Neutrophil (primary cell): ENCODE results near the gene TSNAX.

Experiments used
- H3K27ac ChIP-seq: fragments of 200-600 bp; sonication (generic); 2 replicates; pipeline ENCODE4 v1.5.1; 2016; ENCODE audit warnings: mild to moderate bottlenecking, moderate library complexity
- H3K27me3 ChIP-seq: fragments of 200-600 bp; sonication (generic); 2 replicates; pipeline ENCODE4 v1.6.0; 2016; ENCODE audit warnings: mild to moderate bottlenecking
- H3K36me3 ChIP-seq: fragments of 200-600 bp; sonication (generic); 2 replicates; pipeline ENCODE4 v1.5.1; 2017
- H3K4me1 ChIP-seq, 2 experiments: fragments of 200-600 bp in 1 of 2; sonication (generic) in 1 of 2; 1 replicate in 1 of 2; 2 replicates in 1 of 2; pipeline versions ENCODE4 v1.5.1 to v1.6.1; 2013 to 2016; ENCODE audit warnings: low read depth in 1 of 2, low read length in 1 of 2, mild to moderate bottlenecking in 1 of 2, moderate library complexity in 1 of 2; ENCODE audit not compliant: control insufficient read depth in 1 of 2, insufficient read depth in 1 of 2
- H3K4me3 ChIP-seq, 2 experiments: fragments of 200-600 bp in 1 of 2; sonication (generic) in 1 of 2; 1 replicate in 1 of 2; 2 replicates in 1 of 2; pipeline ENCODE4 v1.5.1; 2013 to 2016; ENCODE audit warnings: low read depth in 1 of 2, low read length in 1 of 2, mild to moderate bottlenecking in 1 of 2, moderate library complexity in 1 of 2
- H3K9me3 ChIP-seq: fragments of 200-600 bp; sonication (generic); 2 replicates; pipeline ENCODE4 v1.5.1; 2016
- CTCF ChIP-seq: fragments of 200-600 bp; sonication (generic); IDR thresholded peaks from 2 replicates; pipeline ENCODE4 v1.5.1; 2016; ENCODE audit warnings: antibody characterized with exemption

TSNAX gene

GRCh38 chr1:231533240-231533639, 4.8 kb downstream of the TSNAX start:
- Histone ChIP-seq H3K27me3 (no peaks in the 10 kb centered on the region), H3K9me3 (no peaks in the 10 kb centered on the region), H3K27ac (no peak overlapping the region), H3K4me1 (peaks cover 30 to 38% of the 10 kb centered on the region in 2 experiments), H3K36me3 (peaks cover 23% of the 10 kb centered on the region), H3K4me3 (no peak overlapping the region)
- no peak for TF ChIP-seq CTCF

- Histone ChIP-seq H3K9me3 (no peaks in the 10 kb centered on the region), H3K4me1 (peaks cover 20 to 26% of the 10 kb centered on the region in 2 experiments), H3K4me3 (no peak overlapping the region), H3K27ac (no peak overlapping the region), H3K27me3 (no peaks in the 10 kb centered on the region), H3K36me3 (peaks cover 27% of the 10 kb centered on the region)
- no peak for TF ChIP-seq CTCF
These were observed 6.3 kb downstream of the TSNAX start for GRCh38 chr1:231534703-231535159.

GRCh38 chr1:231536099-231536498, 7.6 kb downstream of the TSNAX start:
- no peak overlapping the region for H3K27ac ChIP-seq
- H3K27me3 ChIP-seq = no peaks in the 10 kb centered on the region
- no peak overlapping the region for H3K4me3 ChIP-seq
- TF ChIP-seq CTCF = no peak
- H3K4me1 ChIP-seq = peaks cover 6 to 12% of the 10 kb centered on the region in 2 experiments
- H3K36me3 ChIP-seq = peaks cover 27% of the 10 kb centered on the region
- H3K9me3 ChIP-seq = no peaks in the 10 kb centered on the region

- TF ChIP-seq CTCF = no peak
- no peaks in the 10 kb centered on the region for H3K4me1 ChIP-seq
- peaks cover 42% of the 10 kb centered on the region for H3K36me3 ChIP-seq
- no peak overlapping the region for H3K4me3 ChIP-seq
- no peaks in the 10 kb centered on the region for H3K27me3 ChIP-seq
- H3K27ac ChIP-seq = no peak overlapping the region
- H3K9me3 ChIP-seq = no peaks in the 10 kb centered on the region
These were observed 12.4 kb downstream of the TSNAX start for GRCh38 chr1:231540847-231541246.

GRCh38 chr1:231541842-231542241, 13.4 kb downstream of the TSNAX start:
- Histone ChIP-seq H3K27ac (no peak overlapping the region), H3K9me3 (no peaks in the 10 kb centered on the region), H3K36me3 (peaks cover 37% of the 10 kb centered on the region), H3K4me3 (no peak overlapping the region), H3K4me1 (no peaks in the 10 kb centered on the region), H3K27me3 (no peaks in the 10 kb centered on the region)
- TF ChIP-seq CTCF = no peak
